ENCODE results near the gene MCU. TPM values are rescaled to one million over a fixed set of nuclear protein-coding genes. Genes with fewer than 3 reads are reported as not detected.
A peak's percentile ranks its signal among the peaks of the same experiment; 100 is the strongest.

The MCU gene
- total and polyA plus RNA-seq, 2 of the 4 experiments (the other 2 are of a cell fraction): 36.2 to 36.7 TPM

- no peak overlapping the region for H3K27ac ChIP-seq (ENCODE audit: insufficient read depth, low read length)
- ChIA-PET POLR2A (ENCODE audit: unreplicated experiment) (no interaction called here), CTCF (interaction anchor here (0.5 kb wide), 1 partner anchor 54 kb away, joined by 3 read pairs; no protein-coding TSS in a partner anchor)
- no TSS peak for BruUV-seq (replicated peaks)
- peaks cover 3% of the 10 kb centered on the region; the same call in 1 of the 2 replicates for H4K20me1 ChIP-seq (ENCODE audit: insufficient read depth, low read length)
- no peak overlapping the region for H2AK9ac ChIP-seq (replicated peaks; ENCODE audit: low read depth, low read length, poor library complexity)
- ATAC-seq (ENCODE audit: low read depth) (peak; percentile 48; the same call in 1 of the 2 replicates), DNase-seq (peak; percentile 47)
- H3K9ac ChIP-seq (ENCODE audit: low read depth, low read length): no peak overlapping the region
- peak overlapping the region; percentile 11; the same call in 1 of the 2 replicates for H2AK5ac ChIP-seq (ENCODE audit: low read depth, low read length)
- H2BK15ac ChIP-seq (ENCODE audit: low read depth, low read length): peak overlapping the region; percentile 30; the same call in 1 of the 3 replicates
- no peak overlapping the region for H3K56ac ChIP-seq (ENCODE audit: extremely low read depth, insufficient read depth, low read length)
- no peak overlapping the region for H2BK120ac ChIP-seq (ENCODE audit: low read depth, low read length)
- H3K9me1 ChIP-seq (ENCODE audit: insufficient read depth, low read length): no peaks in the 10 kb centered on the region; the same call in 1 of the 2 replicates
- no peak overlapping the region for H3K23ac ChIP-seq (ENCODE audit: low read depth, low read length)
- H3K36me3 ChIP-seq (ENCODE audit: control insufficient read depth, insufficient read depth, low read length): peaks cover 3% of the 10 kb centered on the region; the same call in 1 of the 2 replicates
- H2AFZ ChIP-seq (replicated peaks; ENCODE audit: low read length, poor library complexity): no peak overlapping the region
- H2BK20ac ChIP-seq (ENCODE audit: low read depth, low read length): 0 out of 2 replicates have a peak overlapping the region, but pooled peaks have one; percentile 16
- dilution Hi-C loops (cut with HindIII; ENCODE audit: low sequenced_read_pairs, unreplicated experiment): no loop called here
- H4K5ac ChIP-seq (ENCODE audit: low read depth, low read length): peak overlapping the region; percentile 72; the same call in 1 of the 2 replicates
- H3K4me2 ChIP-seq (ENCODE audit: low read depth, low read length): no peak overlapping the region
- in situ Hi-C loops (cut with MboI; ENCODE audit: low sequenced_read_pairs): no loop called here
- H3K4me3 ChIP-seq (ENCODE audit: insufficient read depth, low read depth, low read length): no peak overlapping the region
- H4K8ac ChIP-seq (ENCODE audit: low read depth in 2 of 2, low read length in 2 of 2): peak overlapping the region in 1 of 2 experiments; percentile 29; a peak in 1 of 4 replicates
- no peaks in the 10 kb centered on the region for H3K9me3 ChIP-seq (ENCODE audit: control insufficient read depth, insufficient read depth, low read length)
- H3K14ac ChIP-seq (replicated peaks; ENCODE audit: low read depth, low read length): peak overlapping the region; percentile 49; the same call in 1 of the 2 replicates
- H3K4ac ChIP-seq (ENCODE audit: low read depth, low read length): peak overlapping the region; percentile 21; the same call in 1 of the 2 replicates
- H4K91ac ChIP-seq (ENCODE audit: insufficient read depth, low read depth, low read length): 0 out of 2 replicates have a peak overlapping the region, but pooled peaks have one; percentile 11
- H3K79me1 ChIP-seq (ENCODE audit: low read depth in 1 of 2, low read length in 2 of 2): peaks cover 22 to 51% of the 10 kb centered on the region in 2 experiments
- H3K27me3 ChIP-seq (ENCODE audit: control insufficient read depth, insufficient read depth, low read length): no peaks in the 10 kb centered on the region
- H3K4me1 ChIP-seq (ENCODE audit: control insufficient read depth, insufficient read depth, low read length): peaks cover 4% of the 10 kb centered on the region; the same call in 1 of the 2 replicates
- peak overlapping the region; percentile 80; the same call in 1 of the 2 replicates for H3K18ac ChIP-seq (ENCODE audit: low read depth, low read length)
- peak overlapping the region; percentile 62 for H2BK5ac ChIP-seq (ENCODE audit: low read depth, low read length, poor library complexity, severe bottlenecking)
- intact Hi-C loops (cut with micrococcal nuclease): no loop called here
- TF ChIP-seq RAD21 (IDR thresholded peaks at IDR 0.05; ENCODE audit: low read length): no peak
- no peak for TF ChIP-seq RCOR1 (IDR thresholded peaks at IDR 0.05; ENCODE audit: insufficient replicate concordance, low read length)
- TF ChIP-seq, protein P1, sequence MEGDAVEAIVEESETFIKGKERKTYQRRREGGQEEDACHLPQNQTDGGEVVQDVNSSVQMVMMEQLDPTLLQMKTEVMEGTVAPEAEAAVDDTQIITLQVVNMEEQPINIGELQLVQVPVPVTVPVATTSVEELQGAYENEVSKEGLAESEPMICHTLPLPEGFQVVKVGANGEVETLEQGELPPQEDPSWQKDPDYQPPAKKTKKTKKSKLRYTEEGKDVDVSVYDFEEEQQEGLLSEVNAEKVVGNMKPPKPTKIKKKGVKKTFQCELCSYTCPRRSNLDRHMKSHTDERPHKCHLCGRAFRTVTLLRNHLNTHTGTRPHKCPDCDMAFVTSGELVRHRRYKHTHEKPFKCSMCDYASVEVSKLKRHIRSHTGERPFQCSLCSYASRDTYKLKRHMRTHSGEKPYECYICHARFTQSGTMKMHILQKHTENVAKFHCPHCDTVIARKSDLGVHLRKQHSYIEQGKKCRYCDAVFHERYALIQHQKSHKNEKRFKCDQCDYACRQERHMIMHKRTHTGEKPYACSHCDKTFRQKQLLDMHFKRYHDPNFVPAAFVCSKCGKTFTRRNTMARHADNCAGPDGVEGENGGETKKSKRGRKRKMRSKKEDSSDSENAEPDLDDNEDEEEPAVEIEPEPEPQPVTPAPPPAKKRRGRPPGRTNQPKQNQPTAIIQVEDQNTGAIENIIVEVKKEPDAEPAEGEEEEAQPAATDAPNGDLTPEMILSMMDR (conservative IDR thresholded peaks at IDR 0.05; ENCODE audit: low read depth, low read length): no peak
- no peak for TF ChIP-seq MXI1 (IDR thresholded peaks at IDR 0.05; ENCODE audit: borderline replicate concordance, low read depth, low read length)
- TF ChIP-seq NFE2L2 (IDR thresholded peaks at IDR 0.05; ENCODE audit: low read depth, low read length): peak; percentile 95
- TF ChIP-seq MAFK (IDR thresholded peaks at IDR 0.05; ENCODE audit: low read depth, low read length): peak; percentile 72
- no peak for TF ChIP-seq CHD1 (IDR thresholded peaks at IDR 0.05; ENCODE audit: low read depth, low read length)
- TF ChIP-seq POLR2A (IDR thresholded peaks at IDR 0.05; ENCODE audit: low read depth, low read length): no peak
- no peak for TF ChIP-seq BHLHE40 (IDR thresholded peaks at IDR 0.05; ENCODE audit: low read depth, low read length)
- no peak for TF ChIP-seq CEBPB (IDR thresholded peaks at IDR 0.05; ENCODE audit: low read depth, low read length)
- TF ChIP-seq, protein P2, sequence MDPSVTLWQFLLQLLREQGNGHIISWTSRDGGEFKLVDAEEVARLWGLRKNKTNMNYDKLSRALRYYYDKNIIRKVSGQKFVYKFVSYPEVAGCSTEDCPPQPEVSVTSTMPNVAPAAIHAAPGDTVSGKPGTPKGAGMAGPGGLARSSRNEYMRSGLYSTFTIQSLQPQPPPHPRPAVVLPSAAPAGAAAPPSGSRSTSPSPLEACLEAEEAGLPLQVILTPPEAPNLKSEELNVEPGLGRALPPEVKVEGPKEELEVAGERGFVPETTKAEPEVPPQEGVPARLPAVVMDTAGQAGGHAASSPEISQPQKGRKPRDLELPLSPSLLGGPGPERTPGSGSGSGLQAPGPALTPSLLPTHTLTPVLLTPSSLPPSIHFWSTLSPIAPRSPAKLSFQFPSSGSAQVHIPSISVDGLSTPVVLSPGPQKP (IDR thresholded peaks at IDR 0.05; ENCODE audit: borderline replicate concordance, low read depth, low read length): no peak
- TF ChIP-seq, protein P3, sequence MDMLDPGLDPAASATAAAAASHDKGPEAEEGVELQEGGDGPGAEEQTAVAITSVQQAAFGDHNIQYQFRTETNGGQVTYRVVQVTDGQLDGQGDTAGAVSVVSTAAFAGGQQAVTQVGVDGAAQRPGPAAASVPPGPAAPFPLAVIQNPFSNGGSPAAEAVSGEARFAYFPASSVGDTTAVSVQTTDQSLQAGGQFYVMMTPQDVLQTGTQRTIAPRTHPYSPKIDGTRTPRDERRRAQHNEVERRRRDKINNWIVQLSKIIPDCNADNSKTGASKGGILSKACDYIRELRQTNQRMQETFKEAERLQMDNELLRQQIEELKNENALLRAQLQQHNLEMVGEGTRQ (IDR thresholded peaks at IDR 0.05; ENCODE audit: low read depth, low read length): no peak
- TF ChIP-seq RFX5 (IDR thresholded peaks at IDR 0.05; ENCODE audit: low read depth, low read length): no peak
- TF ChIP-seq MAZ (IDR thresholded peaks at IDR 0.05; ENCODE audit: borderline replicate concordance, low read depth, low read length): no peak
- TF ChIP-seq FOS (IDR thresholded peaks at IDR 0.05; ENCODE audit: low read depth, low read length): no peak
- no peak for TF ChIP-seq SMC3 (IDR thresholded peaks at IDR 0.05; ENCODE audit: low read depth, low read length)
- no CpG with 5 or more reads among the region's 2 CpGs for WGBS, 2 experiments (ENCODE audit: extremely low coverage in 2 of 2, insufficient read length in 1 of 2)
Observed at GRCh38 chr10:72794260-72794659, 102.3 kb downstream of the MCU start.

Measured in IMR-90 (cell line).